Fibroblast of the conjunctiva (primary cell): ENCODE data around the gene FUT1.
"Not testable (repeated sequence)": the region's sequence is repeated elsewhere in the genome, so short reads cannot be mapped to it uniquely, and the experiment has no call there.

Source experiments
- DNase-seq: peaks from one replicate; pipeline ENCODE4 v3.0.0-alpha.2; 2010; ENCODE audit warnings: low read depth

FUT1 gene

GRCh38 chr19:48718106-48718505, 34.3 kb downstream of the FUT1 start:
- DNase-seq = not testable (repeated sequence)

DNA sequence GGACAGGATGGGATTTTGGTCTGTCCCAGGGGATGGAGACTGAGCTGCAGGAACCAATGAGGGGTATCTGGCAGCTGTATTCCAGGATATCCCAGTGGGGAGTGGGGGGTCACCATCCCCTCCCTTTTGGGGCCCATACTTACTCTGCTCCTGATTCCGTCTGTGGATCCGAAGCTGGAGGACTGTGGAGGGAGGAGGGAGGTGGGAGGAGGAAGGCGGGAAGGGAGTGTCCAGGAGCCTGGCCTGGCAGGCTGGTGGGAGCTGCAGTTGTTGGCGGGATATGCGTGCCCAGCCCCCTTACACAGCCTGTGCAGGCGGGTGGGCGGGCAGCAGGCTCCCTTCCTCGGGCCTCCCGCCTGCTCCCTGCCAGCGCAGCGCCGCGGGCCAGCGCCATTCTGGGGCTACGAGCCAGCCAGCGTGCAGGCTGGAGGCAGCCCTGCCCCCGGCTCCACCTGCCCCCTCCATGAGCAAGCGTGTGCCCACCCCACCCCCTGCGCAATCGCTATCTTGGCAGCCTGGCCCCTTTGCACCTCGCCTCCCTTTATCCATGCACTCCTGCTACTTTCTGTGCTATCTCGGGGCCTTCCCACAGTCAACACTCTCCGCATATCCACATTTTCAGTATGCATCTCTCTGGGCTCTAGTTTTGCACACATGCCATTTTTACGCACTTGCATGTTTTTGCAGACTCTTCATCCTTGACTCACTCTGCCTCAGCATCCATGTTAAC, 35.7 kb downstream of the FUT1 start:
- DNase-seq = peak; percentile 67

DNA sequence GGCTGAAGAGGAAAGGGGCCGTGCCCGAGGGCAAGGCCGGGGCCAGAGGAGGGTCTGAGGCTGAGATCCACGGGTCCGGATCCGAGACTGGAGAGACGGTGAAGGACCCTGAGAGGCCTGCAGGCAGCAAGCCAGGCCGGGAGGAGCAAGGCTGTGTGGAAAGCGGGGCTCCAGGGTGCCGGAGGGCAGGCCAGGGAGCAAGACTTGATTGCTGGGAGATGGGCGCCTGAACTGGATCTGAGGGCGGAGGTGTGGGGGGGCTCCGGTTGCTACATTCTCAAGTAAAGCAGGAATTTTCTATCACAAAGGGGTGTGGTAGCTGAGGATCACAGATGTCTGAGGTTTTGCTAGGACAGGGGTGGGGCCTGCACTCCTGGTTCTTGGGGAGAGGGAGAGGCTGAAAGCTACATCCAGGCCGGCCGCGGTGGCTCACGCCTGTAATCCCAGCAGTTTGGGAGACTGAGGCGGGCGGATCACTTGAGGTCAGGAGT, 36.7 kb downstream of the FUT1 start:
- DNase-seq = no peak

DNA sequence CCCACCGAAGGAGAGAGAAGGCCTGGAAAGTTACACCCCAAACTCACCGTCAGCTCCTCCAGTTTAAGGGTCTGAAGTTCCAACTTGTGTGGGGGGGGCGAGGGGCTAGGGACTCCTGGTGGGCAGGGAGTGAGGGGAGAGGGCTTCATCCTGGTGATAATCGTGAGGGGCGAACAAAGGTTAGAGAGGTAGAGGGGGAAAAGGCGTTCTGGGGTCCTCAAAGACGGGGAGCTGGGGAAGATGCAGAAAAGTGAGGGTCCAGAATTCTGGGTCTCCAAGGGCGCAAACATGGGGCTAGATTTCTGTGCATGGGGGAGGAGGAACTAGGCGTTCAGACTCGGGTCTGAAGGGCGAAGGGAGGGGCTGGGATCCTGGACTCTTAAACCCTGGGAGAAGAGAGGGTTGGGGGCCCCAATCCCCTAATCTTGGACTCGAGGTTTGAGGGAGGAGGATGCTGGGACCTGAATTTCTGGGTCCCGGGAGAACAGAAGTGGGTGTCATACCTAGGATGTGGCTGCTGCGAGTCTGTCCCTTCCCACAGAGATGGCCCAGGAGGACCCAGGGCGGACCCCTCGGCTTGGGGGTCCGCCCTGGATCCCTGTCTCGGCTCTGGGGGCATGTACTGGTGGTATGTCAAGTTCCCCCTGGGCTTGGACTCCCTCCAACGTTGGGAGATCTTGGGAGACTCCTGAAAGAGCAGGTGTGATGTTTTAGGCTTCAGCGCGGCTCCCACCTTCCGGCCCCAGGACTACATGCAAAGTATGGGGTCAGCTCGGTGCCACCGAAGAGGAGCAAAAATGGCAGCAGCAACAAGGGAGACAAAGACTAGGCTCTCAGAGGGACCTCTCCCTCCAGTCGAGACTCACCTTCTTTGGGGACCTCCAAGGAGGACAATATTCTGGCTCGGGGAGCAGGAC, 37.4 kb downstream of the FUT1 start:
- DNase-seq = no peak

DNA sequence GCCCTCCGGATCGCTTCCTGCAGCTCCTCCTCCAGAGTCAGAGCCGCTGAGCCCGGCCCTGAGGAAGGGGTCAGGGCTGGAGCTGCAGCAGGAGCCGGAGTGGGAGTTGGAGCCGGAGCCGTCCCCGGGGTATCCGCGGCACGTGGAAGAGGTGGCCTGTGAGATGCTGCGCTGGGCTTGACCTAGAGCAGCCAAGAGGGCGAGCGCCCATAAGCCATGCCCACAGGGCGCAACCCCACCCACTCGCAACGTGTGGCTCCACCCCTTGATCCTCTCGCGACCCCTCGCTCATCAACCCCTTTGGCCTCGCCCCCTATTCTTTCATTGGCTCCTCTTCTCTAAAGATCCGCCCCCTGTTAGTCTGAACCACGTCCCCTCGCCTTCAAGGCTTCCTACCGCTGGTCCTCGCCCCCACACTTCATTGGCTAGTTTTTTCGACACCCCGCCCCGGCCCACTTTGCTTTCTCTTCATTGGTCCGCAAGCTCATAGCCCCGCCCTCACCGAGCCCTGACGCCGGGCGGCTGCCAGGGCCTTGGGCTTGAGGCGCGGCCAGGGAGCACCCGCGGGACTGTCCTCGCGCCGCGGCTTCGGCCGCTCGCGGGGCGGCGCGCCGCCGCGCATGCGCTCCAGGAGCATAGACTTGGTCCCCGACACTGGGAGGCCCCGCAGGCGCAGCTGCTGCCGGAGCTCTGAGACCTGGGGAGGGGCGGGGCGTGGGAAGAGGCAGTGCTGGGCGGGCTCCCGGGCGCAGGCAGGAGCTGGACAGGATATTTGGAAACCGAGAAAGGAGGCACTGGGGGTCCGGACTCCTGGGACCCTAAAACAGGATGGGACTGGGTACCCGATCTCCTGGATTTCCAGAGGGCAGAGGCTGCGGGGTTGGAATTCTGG, 38.3 kb downstream of the FUT1 start:
- peak; percentile 99 for DNase-seq

DNA sequence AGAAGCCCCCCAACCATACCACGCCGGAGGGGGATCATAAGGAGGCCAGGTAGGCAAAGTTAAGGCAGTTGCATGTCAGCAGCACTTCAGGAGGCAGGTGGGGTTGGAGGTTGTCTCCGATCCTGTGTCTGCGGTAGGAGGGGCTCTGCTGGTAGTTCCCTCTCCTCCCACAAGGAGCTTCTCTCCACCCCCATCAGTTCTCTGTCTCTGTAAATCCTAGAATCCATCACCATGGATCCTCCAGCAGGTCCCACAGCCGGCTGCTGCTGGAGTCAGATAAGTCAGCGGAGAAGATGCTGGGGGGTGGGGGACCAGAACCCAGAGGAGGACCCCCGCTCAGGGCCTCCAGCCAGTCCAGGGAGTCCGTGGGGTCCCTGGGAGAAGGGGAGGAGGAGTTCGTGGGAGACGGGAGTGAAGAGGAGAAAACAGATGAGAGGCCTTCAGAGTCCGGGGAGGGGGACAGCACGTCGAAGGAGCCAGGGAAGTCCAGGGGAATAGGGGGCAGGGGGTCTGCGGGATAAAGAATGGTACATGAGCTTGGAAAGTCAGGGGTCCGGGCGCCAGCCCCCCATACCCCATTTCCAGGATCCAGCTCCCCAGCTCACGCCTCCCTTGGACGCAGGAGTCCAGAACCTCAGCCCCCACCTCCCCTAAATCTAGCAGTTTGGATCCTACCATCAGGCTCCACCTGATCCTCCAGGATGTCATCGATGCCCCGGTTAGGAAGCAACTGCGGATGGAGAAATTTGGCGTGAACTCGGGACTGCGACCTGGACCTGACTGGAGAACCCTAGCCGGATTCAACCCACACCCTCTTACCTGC, 39.2 kb downstream of the FUT1 start:
- no peak for DNase-seq

GRCh38 chr19:48711106-48711662, 41.3 kb downstream of the FUT1 start:
- DNase-seq = no peak

DNA sequence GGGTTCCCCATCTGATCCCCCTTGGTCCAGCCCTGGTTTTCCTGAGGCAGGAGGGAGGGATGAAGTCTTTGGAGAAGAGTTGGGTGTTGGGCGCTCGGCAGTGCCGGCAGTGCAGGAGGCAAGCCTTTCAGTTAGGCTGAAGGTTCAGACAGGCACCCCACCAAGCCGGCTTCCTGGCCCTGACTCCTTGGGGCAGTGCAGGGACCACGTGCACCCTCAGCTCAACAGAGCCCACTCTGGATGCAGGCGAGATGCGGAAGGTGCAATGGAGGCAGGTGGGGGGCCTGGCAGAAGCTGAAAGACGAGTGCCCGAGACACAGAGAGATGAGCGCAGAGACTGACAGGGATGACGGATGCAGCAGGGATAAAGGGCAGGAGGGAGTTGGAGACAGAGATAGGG, 44.0 kb downstream of the FUT1 start:
- DNase-seq = no peak

GRCh38 chr19:48705431-48705830, 47.0 kb downstream of the FUT1 start:
- no peak for DNase-seq

- no peak for DNase-seq
Observed at GRCh38 chr19:48703316-48703715, 49.1 kb downstream of the FUT1 start.

GRCh38 chr19:48702701-48703100, 49.7 kb downstream of the FUT1 start:
- no peak for DNase-seq

DNA sequence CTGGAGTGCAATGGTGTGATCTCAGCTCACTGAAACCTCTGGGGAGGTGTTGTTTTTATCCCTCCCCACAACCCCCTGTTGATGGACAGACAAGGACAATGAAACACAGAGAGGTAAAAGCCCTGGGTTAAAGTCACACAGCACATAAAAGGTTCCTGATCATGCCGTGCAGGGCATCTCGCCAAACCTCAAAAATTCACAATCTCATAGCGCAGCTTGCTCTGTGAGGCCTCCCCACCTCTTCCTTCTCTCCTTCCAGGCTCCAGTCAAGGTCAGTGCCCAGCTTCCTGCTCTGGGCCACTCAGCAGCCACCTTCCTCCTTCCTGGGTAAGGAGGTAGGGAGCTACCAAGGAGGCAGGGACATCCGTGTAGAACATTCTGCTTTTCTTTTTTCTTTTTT, 54.4 kb downstream of the FUT1 start:
- DNase-seq = no peak
